Mesodermal cell (in vitro differentiated cells): ENCODE data around the gene SLC29A3.

Experiments used
- H3K27ac ChIP-seq: 2 replicates; pipeline ENCODE4 v1.7.0; 2013; ENCODE audit warnings: mild to moderate bottlenecking, low read depth, low read length, moderate library complexity; ENCODE audit not compliant: severe bottlenecking
- H3K36me3 ChIP-seq: 2 replicates; pipeline ENCODE4 v1.7.1; 2013; ENCODE audit warnings: mild to moderate bottlenecking, low read length, moderate library complexity; ENCODE audit not compliant: control insufficient read depth, insufficient read depth
- H3K4me1 ChIP-seq: one replicate; pipeline ENCODE4 v1.7.1; 2013; ENCODE audit warnings: mild to moderate bottlenecking, low read length; ENCODE audit not compliant: insufficient read depth, control insufficient read depth, poor library complexity, severe bottlenecking
- H3K4me3 ChIP-seq: 2 replicates; pipeline ENCODE4 v1.7.0; 2013; ENCODE audit warnings: low read length, control low read depth, mild to moderate bottlenecking; ENCODE audit not compliant: insufficient read depth, poor library complexity, severe bottlenecking; ENCODE audit errors: extremely low read depth
- H3K9me3 ChIP-seq: 2 replicates; pipeline ENCODE4 v1.7.1; 2013; ENCODE audit warnings: mild to moderate bottlenecking, low read length, moderate library complexity; ENCODE audit not compliant: control insufficient read depth
- WGBS, 2 experiments: methylation state at CpG; one replicate each; pipeline ENCODE4 v1.1.5; 2013; ENCODE audit warnings: missing lambda C conversion rate in 2 of 2; ENCODE audit not compliant: insufficient coverage in 2 of 2; 5-methylcytosine and 5-hydroxymethylcytosine counted together

Gene SLC29A3

DNA sequence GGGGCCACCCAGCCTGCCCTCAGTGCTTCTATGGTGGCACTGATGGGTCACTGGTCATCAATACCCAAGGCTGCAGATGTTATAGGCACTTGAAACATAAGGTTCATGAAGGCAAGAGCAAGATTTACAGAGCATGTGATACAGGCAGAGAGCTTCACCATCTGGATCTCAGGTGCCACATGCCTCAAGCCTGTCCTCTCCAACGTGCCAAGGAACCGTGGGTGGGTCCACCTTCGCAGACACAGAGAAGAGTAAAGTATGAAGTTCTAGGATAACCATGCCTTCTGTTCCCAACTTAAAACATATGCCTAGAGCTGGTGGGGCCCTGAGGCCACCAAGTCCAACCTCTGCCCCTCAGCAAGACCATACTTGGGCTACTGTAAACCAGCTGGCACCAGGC lies 51.0 kb downstream of the SLC29A3 start:
- Histone ChIP-seq H3K4me3 (no peak overlapping the region), H3K4me1 (peaks cover 5% of the 10 kb centered on the region), H3K36me3 (no peaks in the 10 kb centered on the region), H3K9me3 (no peaks in the 10 kb centered on the region), H3K27ac (no peak overlapping the region)
- 83 to 100% methylated on average over 1 to 2 of the region's 3 CpGs for WGBS, 2 experiments

DNA sequence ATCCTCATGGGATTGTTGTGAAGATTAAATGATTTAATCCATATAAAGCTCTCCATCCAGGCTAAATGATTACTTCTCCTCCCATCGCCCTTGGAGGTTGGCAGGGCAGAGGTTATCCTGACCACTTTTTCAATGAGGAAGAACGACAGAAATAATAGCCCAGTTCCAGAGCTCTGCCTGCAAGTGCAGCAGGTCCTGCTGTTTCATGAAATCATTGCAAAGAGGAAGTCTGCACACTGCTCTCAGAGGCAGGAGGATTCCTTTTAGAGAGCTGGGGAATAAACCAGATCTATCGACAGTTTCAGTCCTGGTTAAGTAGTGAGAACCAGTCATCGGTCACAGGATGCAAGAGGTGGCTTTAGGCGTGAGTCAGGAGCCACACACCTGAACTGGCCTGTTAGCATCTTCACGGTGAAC lies 52.7 kb downstream of the SLC29A3 start:
- 87 to 88% methylated on average over 6 of the region's 6 CpGs for WGBS, 2 experiments
- no peak overlapping the region for H3K4me3 ChIP-seq

GRCh38 chr10:71372882-71373495 lies 53.9 kb downstream of the SLC29A3 start:
- H3K9me3 ChIP-seq: no peaks in the 10 kb centered on the region
- WGBS, 2 experiments: 72 to 73% methylated on average over 7 to 10 of the region's 10 CpGs
- no peak overlapping the region for H3K4me3 ChIP-seq
- H3K27ac ChIP-seq: no peak overlapping the region
- H3K36me3 ChIP-seq: no peaks in the 10 kb centered on the region
- peaks cover 3% of the 10 kb centered on the region for H3K4me1 ChIP-seq

More for the DNA sequence above, 52.7 kb downstream of the SLC29A3 start:
- Histone ChIP-seq H3K36me3 (no peaks in the 10 kb centered on the region), H3K9me3 (no peaks in the 10 kb centered on the region), H3K4me1 (peaks cover 5% of the 10 kb centered on the region), H3K27ac (no peak overlapping the region)

GRCh38 chr10:71374481-71375233 lies 55.6 kb downstream of the SLC29A3 start:
- no peaks in the 10 kb centered on the region for H3K36me3 ChIP-seq
- no peak overlapping the region for H3K27ac ChIP-seq
- no peaks in the 10 kb centered on the region for H3K9me3 ChIP-seq
- no peak overlapping the region for H3K4me3 ChIP-seq
- 88 to 89% methylated on average over 9 to 10 of the region's 11 CpGs for WGBS, 2 experiments
- peaks cover 3% of the 10 kb centered on the region for H3K4me1 ChIP-seq

DNA sequence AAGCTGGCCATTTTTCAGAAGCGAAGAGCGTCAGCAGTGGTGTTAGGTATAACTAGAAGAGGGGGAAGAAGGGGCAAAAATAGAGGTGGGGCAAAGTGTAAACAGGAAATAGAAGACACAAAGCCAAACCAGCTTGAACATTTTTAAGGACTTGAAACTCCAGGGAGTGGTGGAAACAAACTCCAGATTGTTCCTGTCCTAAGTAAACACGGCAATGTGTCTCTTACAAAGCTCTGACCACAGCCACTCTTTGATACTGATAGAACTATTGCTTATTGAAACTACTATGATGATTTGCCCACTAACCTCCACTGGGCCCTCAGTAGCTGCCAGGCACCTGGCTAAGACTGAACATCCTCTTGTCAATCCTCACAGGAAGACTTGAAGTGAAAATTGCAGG lies 56.9 kb downstream of the SLC29A3 start:
- Histone ChIP-seq H3K9me3 (no peaks in the 10 kb centered on the region), H3K27ac (no peak overlapping the region), H3K4me1 (peaks cover 3% of the 10 kb centered on the region), H3K36me3 (no peaks in the 10 kb centered on the region), H3K4me3 (no peak overlapping the region)
- WGBS, 2 experiments: 80 to 100% methylated on average over 2 to 3 of the region's 3 CpGs

DNA sequence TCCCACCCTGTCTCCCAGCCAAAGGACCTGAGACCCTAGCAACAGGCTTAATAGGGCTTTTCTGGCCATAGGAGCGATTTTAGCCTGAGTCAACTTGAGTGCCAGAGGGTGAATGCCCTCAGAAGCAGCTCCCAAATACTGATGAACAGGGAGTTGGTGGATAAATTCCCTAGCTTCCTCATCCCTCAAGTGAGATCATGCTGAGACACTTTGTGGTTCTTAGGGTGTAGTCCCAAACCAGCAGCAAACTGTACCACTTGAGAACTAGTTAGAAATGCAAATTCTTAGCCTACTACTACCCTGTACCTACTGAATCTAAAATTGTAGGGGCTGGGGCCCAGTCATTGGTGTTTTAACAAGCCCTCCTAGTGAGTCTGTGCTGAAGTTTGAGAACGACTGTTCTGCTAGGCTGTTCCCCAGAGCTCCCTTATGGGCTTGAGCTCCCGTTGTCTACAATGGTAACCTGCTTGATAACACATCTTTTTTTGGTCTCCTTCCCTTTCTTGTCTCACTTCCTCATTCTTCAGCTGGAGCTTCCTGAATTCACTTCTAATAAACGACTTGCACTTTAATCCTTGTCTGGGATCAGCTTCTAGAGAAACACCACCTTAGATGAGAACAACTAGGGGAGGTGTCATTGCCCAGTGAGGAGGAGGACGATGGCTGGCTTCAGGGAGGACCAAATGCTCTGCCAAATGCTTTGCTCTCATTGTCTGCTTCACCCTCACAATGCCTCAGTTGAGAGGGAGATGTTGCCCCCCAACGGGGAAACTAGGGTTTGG lies 59.5 kb downstream of the SLC29A3 start:
- Histone ChIP-seq H3K4me1 (no peaks in the 10 kb centered on the region), H3K9me3 (no peaks in the 10 kb centered on the region), H3K4me3 (no peak overlapping the region), H3K36me3 (no peaks in the 10 kb centered on the region), H3K27ac (no peak overlapping the region)
- 83 to 89% methylated on average over 3 to 6 of the region's 6 CpGs for WGBS, 2 experiments

DNA sequence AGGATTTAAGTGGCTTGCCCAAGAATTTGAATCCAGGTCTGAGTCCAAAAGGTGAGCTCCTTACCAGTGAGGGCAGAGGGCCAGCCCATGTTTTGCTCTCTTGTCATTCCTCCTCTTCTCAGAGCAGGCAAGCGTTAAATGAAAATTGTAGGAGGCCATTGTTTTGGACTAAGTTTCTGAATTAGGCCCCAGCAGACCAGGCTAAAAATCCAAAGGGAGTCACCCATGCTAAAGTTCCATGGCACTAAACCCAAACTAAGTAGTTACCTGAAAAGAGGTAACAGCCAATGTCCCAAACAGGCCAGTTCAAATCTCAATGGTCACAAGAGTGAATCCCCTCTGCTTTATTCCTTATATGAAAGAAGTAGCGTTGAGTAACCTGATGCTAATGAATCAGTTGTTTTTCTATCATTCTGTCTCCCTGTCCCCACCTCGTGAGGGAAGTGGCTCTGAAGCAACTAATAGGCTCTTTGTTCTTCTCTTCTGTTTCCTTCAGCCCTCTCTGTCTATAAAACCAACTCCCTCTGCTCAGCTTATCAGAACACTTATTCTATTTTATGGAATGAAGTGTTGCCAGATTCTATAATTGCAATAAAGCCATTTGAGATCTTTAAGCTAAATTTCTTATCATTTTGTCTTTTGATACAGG lies 60.2 kb downstream of the SLC29A3 start:
- Histone ChIP-seq H3K4me3 (no peak overlapping the region), H3K9me3 (no peaks in the 10 kb centered on the region), H3K27ac (no peak overlapping the region), H3K4me1 (no peaks in the 10 kb centered on the region), H3K36me3 (no peaks in the 10 kb centered on the region)
- 67% methylated on average over 1 to 2 of the region's 3 CpGs for WGBS, 2 experiments

DNA sequence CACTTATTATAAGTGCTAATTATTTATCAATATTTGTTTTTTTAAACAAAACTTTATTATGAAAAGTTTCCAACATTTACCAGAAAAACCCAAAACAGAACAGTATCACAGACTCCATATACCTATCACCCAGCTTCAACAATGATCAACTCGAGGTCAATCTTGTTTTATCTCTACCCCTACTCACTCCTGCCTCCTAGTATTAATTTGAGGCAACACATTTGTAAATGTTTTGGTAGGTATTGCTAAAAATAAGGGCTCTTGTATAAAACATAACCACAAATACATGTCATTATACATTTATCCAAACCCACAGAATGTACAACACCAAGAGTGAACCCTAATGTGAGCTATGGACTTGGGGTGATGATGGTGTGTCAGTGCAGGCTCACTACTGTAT lies 61.8 kb downstream of the SLC29A3 start:
- no peaks in the 10 kb centered on the region for H3K9me3 ChIP-seq

GRCh38 chr10:71381611-71382010 lies 62.6 kb downstream of the SLC29A3 start:
- Histone ChIP-seq H3K27ac (no peak overlapping the region), H3K4me1 (no peaks in the 10 kb centered on the region), H3K4me3 (no peak overlapping the region), H3K9me3 (no peaks in the 10 kb centered on the region), H3K36me3 (no peaks in the 10 kb centered on the region)
- 87 to 89% methylated on average over 3 of the region's 3 CpGs for WGBS, 2 experiments

More for the DNA sequence above, 61.8 kb downstream of the SLC29A3 start:
- Histone ChIP-seq H3K4me1 (no peaks in the 10 kb centered on the region), H3K36me3 (no peaks in the 10 kb centered on the region), H3K27ac (no peak overlapping the region), H3K4me3 (no peak overlapping the region)
- no CpG with 5 or more reads among the region's 1 CpG for whole genome bisulfite sequencing, 2 experiments

DNA sequence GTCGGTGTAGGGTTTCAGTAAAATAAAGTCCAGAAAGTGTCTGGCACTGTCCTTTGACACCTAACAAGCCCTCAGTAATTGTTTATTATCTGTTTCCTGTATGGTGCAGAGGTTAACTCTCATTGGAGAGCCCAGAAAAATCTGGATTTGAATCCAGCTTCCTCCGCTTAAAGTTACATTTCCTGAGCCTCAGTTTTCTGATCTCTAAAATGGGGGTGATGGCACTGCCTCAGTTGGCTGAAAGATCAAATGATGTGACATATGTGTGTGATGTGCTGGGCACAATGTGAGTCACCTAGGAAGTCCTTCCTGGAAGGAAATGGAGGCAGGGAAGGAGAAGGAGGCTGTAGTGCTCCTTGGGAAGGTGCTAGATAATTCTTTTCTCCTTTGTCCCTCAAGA lies 63.0 kb downstream of the SLC29A3 start:
- H3K27ac ChIP-seq: no peak overlapping the region
- no peaks in the 10 kb centered on the region for H3K4me1 ChIP-seq
- no peaks in the 10 kb centered on the region for H3K36me3 ChIP-seq
- 73 to 86% methylated on average over 2 of the region's 2 CpGs for WGBS, 2 experiments
- H3K4me3 ChIP-seq: no peak overlapping the region
- H3K9me3 ChIP-seq: no peaks in the 10 kb centered on the region
